WTC11 (cell line): ENCODE measurements around the gene MCEMP1. TPM values are rescaled to one million over a fixed set of nuclear protein-coding genes. Genes with fewer than 3 reads are reported as not detected.
A peak's percentile ranks its signal among the peaks of the same experiment; 100 is the strongest.

Experiments
- ATAC-seq: fragments of 200-7000 bp; cut with Tn5 transposase; 2 replicates; pipeline ENCODE4 v1.10.0; 2021; ENCODE audit warnings: mild to moderate bottlenecking, moderate library complexity
- CTCF ChIA-PET: fragments of 300-600 bp; sonication (Branson Sonifier 250); formaldehyde crosslinking; loops from one replicate; lab custom pipeline; 2021; ENCODE audit warnings: antibody characterized with exemption; lab: Charles Lee
- POLR2A ChIA-PET: fragments of 350-600 bp; sonication (Branson Sonifier 250); formaldehyde crosslinking; loops from one replicate; lab custom pipeline; 2021; ENCODE audit warnings: antibody characterized with exemption; lab: Charles Lee
- DNase-seq: peaks from one replicate; pipeline ENCODE4 v3.0.0; 2021; ENCODE audit warnings: low spot score
- H3K27ac Mint-ChIP-seq: 2 replicates; pipeline ENCODE4 v1.8.0; 2021; ENCODE audit warnings: mixed read lengths
- H3K27me3 Mint-ChIP-seq: 2 replicates; pipeline ENCODE4 v1.8.0; 2021; ENCODE audit warnings: low read depth, mild to moderate bottlenecking, moderate library complexity, mixed read lengths
- H3K36me3 Mint-ChIP-seq: 2 replicates; pipeline ENCODE4 v1.8.0; 2021; ENCODE audit warnings: mixed read lengths
- H3K4me1 Mint-ChIP-seq: 2 replicates; pipeline ENCODE4 v1.8.0; 2022; ENCODE audit warnings: mixed read lengths
- H3K4me3 Mint-ChIP-seq: 2 replicates; pipeline ENCODE4 v1.8.0; 2021; ENCODE audit warnings: mild to moderate bottlenecking, moderate library complexity, mixed read lengths
- H3K9me3 Mint-ChIP-seq: 2 replicates; pipeline ENCODE4 v1.8.0; 2021; ENCODE audit warnings: mixed read lengths
- ATF1 ChIP-seq: sonication (generic); formaldehyde crosslinking; IDR thresholded peaks from 2 replicates; pipeline ENCODE4 v1.8.1; 2023; ENCODE audit warnings: mild to moderate bottlenecking, moderate library complexity, missing genetic modification reagents
- FOXJ3 ChIP-seq: sonication (generic); formaldehyde crosslinking; IDR thresholded peaks from 2 replicates; pipeline ENCODE4 v1.9.0; 2021; ENCODE audit warnings: missing genetic modification reagents, mild to moderate bottlenecking, borderline replicate concordance
- FOXK1 ChIP-seq: sonication (generic); formaldehyde crosslinking; IDR thresholded peaks from 2 replicates; pipeline ENCODE4 v1.8.0; 2022; ENCODE audit warnings: mild to moderate bottlenecking, moderate library complexity, missing genetic modification reagents
- IRF1 ChIP-seq: sonication (generic); formaldehyde crosslinking; IDR thresholded peaks from 2 replicates; pipeline ENCODE4 v1.8.0; 2023; ENCODE audit warnings: missing genetic modification reagents
- IRF2 ChIP-seq: sonication (generic); formaldehyde crosslinking; IDR thresholded peaks from 2 replicates; pipeline ENCODE4 v1.8.0; 2022; ENCODE audit warnings: low read depth, missing genetic modification reagents, borderline replicate concordance
- JAZF1 ChIP-seq: fragments of 250-450 bp; sonication (Bioruptor Pico); IDR thresholded peaks from 2 replicates; pipeline ENCODE4 v1.9.0; 2021; ENCODE audit warnings: moderate library complexity, mild to moderate bottlenecking, inconsistent platforms
- JUN ChIP-seq: sonication (generic); formaldehyde crosslinking; IDR thresholded peaks from 2 replicates; pipeline ENCODE4 v1.8.0; 2023; ENCODE audit warnings: mild to moderate bottlenecking, missing genetic modification reagents
- KAT7 ChIP-seq: sonication (generic); formaldehyde crosslinking; IDR thresholded peaks from 2 replicates; pipeline ENCODE4 v1.8.1; 2023; ENCODE audit warnings: missing genetic modification reagents, mild to moderate bottlenecking, borderline replicate concordance
- MLX ChIP-seq: sonication (generic); formaldehyde crosslinking; IDR thresholded peaks from 2 replicates; pipeline ENCODE4 v1.8.1; 2023; ENCODE audit warnings: mild to moderate bottlenecking, missing genetic modification reagents, moderate library complexity
- PREB ChIP-seq: sonication (generic); formaldehyde crosslinking; IDR thresholded peaks from 2 replicates; pipeline ENCODE4 v1.8.1; 2022; ENCODE audit warnings: mild to moderate bottlenecking, missing genetic modification reagents, moderate library complexity, borderline replicate concordance
- SOX15 ChIP-seq: fragments of 250-450 bp; sonication (Bioruptor Pico); IDR thresholded peaks from 2 replicates; pipeline ENCODE4 v1.9.0; 2021; ENCODE audit warnings: mild to moderate bottlenecking
- TCF7 ChIP-seq: sonication (generic); formaldehyde crosslinking; IDR thresholded peaks from 2 replicates; pipeline ENCODE4 v1.8.0; 2022; ENCODE audit warnings: mild to moderate bottlenecking, low read depth, missing genetic modification reagents, moderate library complexity
- TEAD1 ChIP-seq: sonication (generic); formaldehyde crosslinking; IDR thresholded peaks from 2 replicates; pipeline ENCODE4 v1.8.0; 2022; ENCODE audit warnings: mild to moderate bottlenecking, missing genetic modification reagents
- TP53 ChIP-seq: sonication (generic); formaldehyde crosslinking; IDR thresholded peaks from 2 replicates; pipeline ENCODE4 v1.8.1; 2023; ENCODE audit warnings: mild to moderate bottlenecking, missing genetic modification reagents
- ZNF121 ChIP-seq: sonication (generic); formaldehyde crosslinking; IDR thresholded peaks from 2 replicates; pipeline ENCODE4 v1.8.0; 2023; ENCODE audit warnings: missing genetic modification reagents
- ZNF423 ChIP-seq: fragments of 250-450 bp; sonication (Bioruptor Pico); IDR thresholded peaks from 2 replicates; pipeline ENCODE4 v2.1.2; 2022; ENCODE audit warnings: mild to moderate bottlenecking, moderate library complexity
- total RNA-seq: library from RNA; stranded (reverse); gene quantifications from 3 replicates; pipeline ENCODE4 v1.2.3, GENCODE V29; 2021
- TF ChIP-seq, protein P1 (sequence below): fragments of 250-450 bp; sonication (Bioruptor Pico); IDR thresholded peaks from 2 replicates; pipeline ENCODE4 v2.1.2; 2022; ENCODE audit warnings: mild to moderate bottlenecking, moderate library complexity
- TF ChIP-seq, protein P2 (sequence below): sonication (generic); formaldehyde crosslinking; IDR thresholded peaks from 2 replicates; pipeline ENCODE4 v1.8.1; 2023; ENCODE audit warnings: mild to moderate bottlenecking, missing genetic modification reagents
- TF ChIP-seq, protein P3 (sequence below): sonication (generic); formaldehyde crosslinking; IDR thresholded peaks from 2 replicates; pipeline ENCODE4 v1.8.0; 2023; ENCODE audit warnings: mild to moderate bottlenecking, missing genetic modification reagents

MCEMP1 gene
- total RNA-seq, 1 experiment from 2014 or later, result not detected

DNA sequence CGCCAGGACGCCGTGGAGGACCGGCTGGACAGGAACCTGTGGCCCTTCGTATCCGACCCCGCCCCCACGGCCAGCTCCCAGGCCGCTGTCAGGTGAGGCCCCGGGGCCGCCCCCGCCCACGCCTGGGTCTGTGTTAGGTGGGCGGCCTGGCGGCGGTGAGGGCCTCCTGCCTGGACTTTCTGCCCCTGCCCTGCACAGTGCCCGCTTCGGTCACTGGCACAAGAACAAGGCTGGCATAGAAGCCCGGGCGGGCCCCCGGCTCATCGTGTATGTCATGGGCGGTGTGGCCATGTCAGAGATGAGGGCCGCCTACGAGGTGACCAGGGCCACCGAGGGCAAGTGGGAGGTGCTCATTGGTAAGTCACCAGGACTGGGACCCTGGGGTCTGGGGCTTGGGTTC, 29.7 kb upstream of the MCEMP1 start (continued):
- no peak for TF ChIP-seq JUN (CRISPR knock-in tag)
- no peak for TF ChIP-seq ZNF121
- no peak for TF ChIP-seq IRF2 (CRISPR knock-in tag)
- no peak for TF ChIP-seq PREB (CRISPR knock-in tag)

- Mint-ChIP-seq H3K27ac (no peak overlapping the region), H3K9me3 (no peaks in the 10 kb centered on the region), H3K4me1 (peaks cover 7% of the 10 kb centered on the region), H3K27me3 (peaks cover 31% of the 10 kb centered on the region), H3K36me3 (no peaks in the 10 kb centered on the region), H3K4me3 (no peak overlapping the region)
- POLR2A ChIA-PET, result interaction anchor here (0.6 kb wide), 2 partner anchors 8 to 353 kb away, joined by 3 to 4 read pairs; no protein-coding TSS in a partner anchor
- ATAC-seq (no peak), DNase-seq (no peak)
- TF ChIP-seq KAT7 (CRISPR knock-in tag) (no peak), ZNF121 (peak; percentile 79; the same call in 1 of the 2 replicates), ZNF423 (CRISPR knock-in tag) (no peak)
- CTCF ChIA-PET, result interaction anchor here (0.6 to 1.6 kb wide), 3 partner anchors 32 to 1602 kb away, joined by 3 to 6 read pairs (median 5); partner anchors contain the start of gene TRAPPC5
Observed at GRCh38 chr19:7648265-7649014, 28.4 kb upstream of the MCEMP1 start.

DNA sequence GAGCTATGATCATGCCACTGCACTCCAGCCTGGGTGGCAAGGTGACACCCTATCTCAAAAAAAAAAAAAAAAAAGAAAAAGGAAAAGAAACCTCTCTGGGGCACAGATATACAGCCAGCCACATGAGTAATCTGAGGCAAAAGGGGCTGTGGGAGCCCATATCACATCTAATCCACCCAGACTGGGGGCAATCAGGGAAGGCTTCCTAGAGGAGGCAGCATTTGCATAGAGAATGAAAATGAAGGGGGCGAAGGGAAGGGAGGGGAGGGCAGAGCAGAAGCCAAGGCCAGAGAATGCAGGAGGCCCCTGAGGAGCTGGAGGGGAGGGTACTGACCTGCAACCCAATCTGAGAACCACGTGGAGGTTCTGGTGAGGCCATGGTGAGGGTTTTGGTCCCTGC, 26.7 kb upstream of the MCEMP1 start:
- POLR2A ChIA-PET, result interaction anchor here (0.6 kb wide), 1 partner anchor 20 kb away, joined by 12 read pairs; the partner anchor contains the start of genes PET100 and XAB2
- ATAC-seq, result no peak
- CTCF ChIA-PET, result interaction anchor here (0.6 to 4.3 kb wide), 5 partner anchors 9 to 82 kb away, joined by 3 to 28 read pairs (median 4); partner anchors contain the start of gene TRAPPC5
- no peak for DNase-seq
- Mint-ChIP-seq H3K27ac (no peak overlapping the region), H3K4me1 (peaks cover 7% of the 10 kb centered on the region), H3K9me3 (no peaks in the 10 kb centered on the region), H3K36me3 (no peaks in the 10 kb centered on the region), H3K27me3 (peaks cover 47% of the 10 kb centered on the region), H3K4me3 (no peak overlapping the region)
- no peak for TF ChIP-seq TP53 (CRISPR knock-in tag)
- no peak for TF ChIP-seq IRF1 (CRISPR knock-in tag)
- no peak for TF ChIP-seq MLX (CRISPR knock-in tag)
- TF ChIP-seq, protein P1, sequence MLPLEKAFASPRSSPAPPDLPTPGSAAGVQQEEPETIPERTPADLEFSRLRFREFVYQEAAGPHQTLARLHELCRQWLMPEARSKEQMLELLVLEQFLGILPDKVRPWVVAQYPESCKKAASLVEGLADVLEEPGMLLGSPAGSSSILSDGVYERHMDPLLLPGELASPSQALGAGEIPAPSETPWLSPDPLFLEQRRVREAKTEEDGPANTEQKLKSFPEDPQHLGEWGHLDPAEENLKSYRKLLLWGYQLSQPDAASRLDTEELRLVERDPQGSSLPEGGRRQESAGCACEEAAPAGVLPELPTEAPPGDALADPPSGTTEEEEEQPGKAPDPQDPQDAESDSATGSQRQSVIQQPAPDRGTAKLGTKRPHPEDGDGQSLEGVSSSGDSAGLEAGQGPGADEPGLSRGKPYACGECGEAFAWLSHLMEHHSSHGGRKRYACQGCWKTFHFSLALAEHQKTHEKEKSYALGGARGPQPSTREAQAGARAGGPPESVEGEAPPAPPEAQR (CRISPR knock-in tag), result no peak
- TF ChIP-seq FOXJ3, result no peak
- no peak for TF ChIP-seq KAT7 (CRISPR knock-in tag)
- TF ChIP-seq JAZF1 (CRISPR knock-in tag), result no peak
- TF ChIP-seq FOXK1 (CRISPR knock-in tag), result no peak
- no peak for TF ChIP-seq ATF1
- TF ChIP-seq, protein P2, sequence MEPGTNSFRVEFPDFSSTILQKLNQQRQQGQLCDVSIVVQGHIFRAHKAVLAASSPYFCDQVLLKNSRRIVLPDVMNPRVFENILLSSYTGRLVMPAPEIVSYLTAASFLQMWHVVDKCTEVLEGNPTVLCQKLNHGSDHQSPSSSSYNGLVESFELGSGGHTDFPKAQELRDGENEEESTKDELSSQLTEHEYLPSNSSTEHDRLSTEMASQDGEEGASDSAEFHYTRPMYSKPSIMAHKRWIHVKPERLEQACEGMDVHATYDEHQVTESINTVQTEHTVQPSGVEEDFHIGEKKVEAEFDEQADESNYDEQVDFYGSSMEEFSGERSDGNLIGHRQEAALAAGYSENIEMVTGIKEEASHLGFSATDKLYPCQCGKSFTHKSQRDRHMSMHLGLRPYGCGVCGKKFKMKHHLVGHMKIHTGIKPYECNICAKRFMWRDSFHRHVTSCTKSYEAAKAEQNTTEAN (CRISPR knock-in tag), result no peak
- no peak for TF ChIP-seq SOX15 (CRISPR knock-in tag)
- TF ChIP-seq, protein P3, sequence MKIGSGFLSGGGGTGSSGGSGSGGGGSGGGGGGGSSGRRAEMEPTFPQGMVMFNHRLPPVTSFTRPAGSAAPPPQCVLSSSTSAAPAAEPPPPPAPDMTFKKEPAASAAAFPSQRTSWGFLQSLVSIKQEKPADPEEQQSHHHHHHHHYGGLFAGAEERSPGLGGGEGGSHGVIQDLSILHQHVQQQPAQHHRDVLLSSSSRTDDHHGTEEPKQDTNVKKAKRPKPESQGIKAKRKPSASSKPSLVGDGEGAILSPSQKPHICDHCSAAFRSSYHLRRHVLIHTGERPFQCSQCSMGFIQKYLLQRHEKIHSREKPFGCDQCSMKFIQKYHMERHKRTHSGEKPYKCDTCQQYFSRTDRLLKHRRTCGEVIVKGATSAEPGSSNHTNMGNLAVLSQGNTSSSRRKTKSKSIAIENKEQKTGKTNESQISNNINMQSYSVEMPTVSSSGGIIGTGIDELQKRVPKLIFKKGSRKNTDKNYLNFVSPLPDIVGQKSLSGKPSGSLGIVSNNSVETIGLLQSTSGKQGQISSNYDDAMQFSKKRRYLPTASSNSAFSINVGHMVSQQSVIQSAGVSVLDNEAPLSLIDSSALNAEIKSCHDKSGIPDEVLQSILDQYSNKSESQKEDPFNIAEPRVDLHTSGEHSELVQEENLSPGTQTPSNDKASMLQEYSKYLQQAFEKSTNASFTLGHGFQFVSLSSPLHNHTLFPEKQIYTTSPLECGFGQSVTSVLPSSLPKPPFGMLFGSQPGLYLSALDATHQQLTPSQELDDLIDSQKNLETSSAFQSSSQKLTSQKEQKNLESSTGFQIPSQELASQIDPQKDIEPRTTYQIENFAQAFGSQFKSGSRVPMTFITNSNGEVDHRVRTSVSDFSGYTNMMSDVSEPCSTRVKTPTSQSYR (CRISPR knock-in tag), result no peak
- no peak for TF ChIP-seq TEAD1
- TF ChIP-seq TCF7 (CRISPR knock-in tag), result no peak
